ENCODE data around the gene CD101.

CD101 gene

DNA sequence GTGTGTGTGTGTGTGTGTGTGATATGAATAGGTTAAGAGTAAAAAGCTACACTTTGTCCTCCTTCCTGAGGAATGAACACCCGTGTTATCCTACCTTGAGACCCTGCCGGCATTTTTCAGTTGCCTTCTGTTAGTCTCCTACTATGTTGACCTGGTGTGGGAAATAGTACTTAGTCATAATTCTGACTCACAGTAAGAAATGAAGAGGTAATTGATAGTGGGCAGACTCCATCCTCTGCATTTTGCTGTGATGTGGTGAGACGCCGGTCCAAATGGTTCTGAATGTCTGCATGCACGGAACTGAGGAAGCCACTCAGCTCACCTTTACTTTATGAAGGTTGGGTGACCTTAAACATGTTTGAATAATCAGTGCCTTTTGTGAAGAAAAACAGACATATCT is 12.6 kb downstream of the CD101 start:
- DNase-seq (ENCODE audit: low spot score) = no peak

DNA sequence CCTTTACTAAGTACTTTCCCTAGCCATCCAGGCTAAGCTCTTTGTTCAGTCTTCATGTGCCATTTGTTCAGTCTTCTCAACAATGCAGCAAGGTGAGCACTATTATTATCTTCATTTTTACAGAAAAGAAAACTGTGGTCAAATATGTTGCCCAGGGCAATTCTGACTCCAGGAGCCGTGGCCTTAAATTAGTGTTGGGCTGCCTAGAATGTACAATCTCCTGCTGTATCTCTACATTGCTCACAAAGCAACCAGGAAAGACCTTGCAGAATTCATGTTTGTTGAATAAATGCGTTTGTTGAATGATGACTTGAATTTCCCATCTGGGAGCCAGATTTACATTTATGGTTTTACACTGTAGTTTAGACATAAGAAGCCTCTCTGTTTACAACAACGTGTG is 14.2 kb downstream of the CD101 start:
- DNase-seq (ENCODE audit: low spot score) = no peak

DNA sequence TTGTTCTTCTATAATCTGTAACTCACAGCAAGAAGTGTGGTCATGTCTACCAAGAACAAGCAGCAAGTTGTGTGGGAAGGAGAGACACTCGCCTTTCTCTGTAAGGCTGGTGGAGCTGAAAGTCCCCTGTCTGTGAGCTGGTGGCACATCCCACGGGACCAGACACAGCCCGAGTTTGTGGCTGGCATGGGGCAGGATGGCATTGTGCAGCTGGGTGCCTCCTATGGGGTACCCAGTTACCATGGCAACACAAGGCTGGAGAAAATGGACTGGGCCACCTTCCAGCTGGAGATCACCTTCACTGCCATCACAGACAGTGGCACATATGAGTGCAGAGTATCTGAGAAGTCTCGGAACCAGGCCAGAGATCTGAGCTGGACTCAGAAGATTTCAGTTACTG is 15.5 kb downstream of the CD101 start:
- no peak for DNase-seq (ENCODE audit: low spot score)

DNA sequence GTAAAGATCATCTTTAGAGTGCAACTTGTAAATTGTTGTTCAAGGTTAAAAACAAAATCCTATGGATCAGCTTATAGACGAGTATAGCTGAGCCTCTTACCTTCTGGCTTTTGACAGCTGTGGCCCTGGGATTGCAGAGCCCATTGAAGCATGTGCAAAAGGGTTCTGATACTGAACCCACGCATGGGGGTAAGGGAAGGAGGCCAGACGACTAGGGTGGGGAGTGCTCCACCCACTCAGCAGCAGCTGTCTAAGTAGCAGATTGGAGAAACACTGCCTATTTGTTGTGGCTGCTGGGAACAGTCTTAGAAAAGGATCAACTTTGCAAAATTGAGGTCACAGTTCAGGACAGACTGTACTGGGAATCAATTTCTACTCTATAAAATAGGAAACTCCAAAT is 16.1 kb downstream of the CD101 start:
- DNase-seq (ENCODE audit: low spot score) = no peak

DNA sequence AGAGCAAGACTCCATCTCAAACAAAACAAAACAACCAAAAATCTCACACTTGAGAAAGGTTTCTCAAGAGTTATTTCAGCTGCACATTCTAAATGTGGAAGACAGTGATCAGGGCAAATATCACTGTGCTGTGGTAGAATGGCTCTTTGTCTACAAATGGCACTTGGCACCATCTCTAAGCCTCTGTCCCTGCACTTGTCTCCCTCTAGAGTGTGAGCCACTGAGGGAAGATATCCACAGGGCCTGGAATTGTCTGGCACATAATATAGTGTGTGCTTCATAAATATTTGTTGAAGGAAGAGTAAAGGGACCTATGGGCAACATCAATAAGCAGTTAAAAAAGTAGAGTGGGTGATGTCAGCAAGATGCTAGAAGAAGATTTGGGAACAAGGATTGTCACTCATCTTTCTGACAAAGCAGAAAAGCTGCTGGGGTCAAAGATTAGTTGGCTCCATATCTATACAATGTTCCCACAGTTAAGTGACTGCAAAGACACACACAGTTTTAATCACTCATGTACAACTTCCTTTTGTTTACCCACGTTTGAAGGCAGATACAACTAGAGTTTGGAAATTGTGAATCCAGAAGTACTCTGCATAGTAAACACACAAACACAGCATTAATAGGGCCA is 19.1 kb downstream of the CD101 start:
- no peak for DNase-seq (ENCODE audit: low spot score)

DNA sequence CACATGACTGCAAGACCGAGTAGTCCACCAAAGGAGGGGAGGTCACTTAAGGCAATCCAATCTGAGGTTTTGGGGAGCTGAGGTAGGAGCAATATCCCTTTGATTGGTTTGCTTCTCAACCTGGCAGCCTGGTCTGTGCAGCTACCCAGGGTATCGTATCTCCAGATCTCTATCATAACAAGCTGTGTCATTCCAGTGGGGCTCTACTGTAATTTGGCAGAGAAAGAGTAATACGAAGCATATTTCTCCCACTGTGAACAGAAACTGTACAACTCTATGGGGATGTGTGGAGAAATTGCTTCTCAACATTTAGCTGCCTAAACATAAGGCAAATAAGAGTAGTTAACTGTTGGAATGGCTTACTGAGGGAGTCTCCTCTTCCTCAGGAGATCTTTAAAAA is 20.6 kb downstream of the CD101 start:
- no peak for DNase-seq (ENCODE audit: low spot score)

DNA sequence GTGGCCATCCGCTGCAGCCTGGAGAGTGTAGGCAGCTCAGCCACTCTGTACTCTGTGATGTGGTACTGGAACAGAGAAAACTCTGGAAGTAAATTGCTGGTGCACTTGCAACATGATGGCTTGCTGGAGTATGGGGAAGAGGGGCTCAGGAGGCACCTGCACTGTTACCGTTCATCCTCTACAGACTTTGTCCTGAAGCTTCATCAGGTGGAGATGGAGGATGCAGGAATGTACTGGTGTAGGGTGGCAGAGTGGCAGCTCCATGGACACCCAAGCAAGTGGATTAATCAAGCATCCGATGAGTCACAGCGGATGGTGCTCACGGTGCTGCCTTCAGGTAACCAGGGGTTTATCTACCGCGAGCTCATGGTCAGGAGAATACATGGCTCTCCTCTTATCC is 24.0 kb downstream of the CD101 start:
- DNase-seq (ENCODE audit: low spot score) = no peak

DNA sequence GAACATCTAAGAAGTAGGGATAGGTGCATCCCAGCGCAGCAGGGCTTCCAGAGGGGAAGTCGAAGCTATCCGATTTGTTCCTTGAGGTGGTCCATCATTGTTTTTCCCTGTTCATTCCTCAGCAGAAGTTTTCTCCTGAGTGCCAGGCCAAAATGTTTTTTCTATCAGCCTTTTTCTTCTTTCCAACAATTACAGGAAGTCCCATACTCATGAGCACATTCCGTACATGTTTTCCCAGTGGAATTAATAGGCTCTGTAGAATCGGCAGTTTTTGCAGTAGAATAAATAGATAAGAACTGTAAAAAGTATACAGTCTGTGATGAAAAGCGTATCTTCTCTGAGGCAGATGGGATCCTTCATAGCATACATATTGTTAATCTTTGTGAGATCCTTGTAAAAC is 24.8 kb downstream of the CD101 start:
- no peak for DNase-seq (ENCODE audit: low spot score)

DNA sequence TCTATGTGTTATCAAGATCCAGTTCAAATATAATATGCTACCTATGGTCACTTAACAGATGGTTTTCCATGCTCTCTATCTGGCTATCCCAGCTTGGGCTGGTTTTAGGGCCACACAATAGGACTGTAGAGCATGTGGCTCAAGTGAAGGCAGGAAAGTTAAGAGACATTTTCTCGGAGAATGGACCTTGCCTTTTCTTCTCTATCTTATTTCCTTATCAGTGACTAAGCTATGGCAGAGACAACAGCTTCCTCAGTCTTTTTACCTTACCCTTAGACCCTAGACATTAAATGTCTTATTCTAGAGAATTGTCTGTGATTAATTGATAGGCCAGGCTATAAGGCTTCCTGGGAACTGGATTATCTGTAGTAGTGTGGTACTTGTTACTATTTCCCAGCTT is 28.1 kb downstream of the CD101 start:
- no peak for DNase-seq (ENCODE audit: low spot score)

DNA sequence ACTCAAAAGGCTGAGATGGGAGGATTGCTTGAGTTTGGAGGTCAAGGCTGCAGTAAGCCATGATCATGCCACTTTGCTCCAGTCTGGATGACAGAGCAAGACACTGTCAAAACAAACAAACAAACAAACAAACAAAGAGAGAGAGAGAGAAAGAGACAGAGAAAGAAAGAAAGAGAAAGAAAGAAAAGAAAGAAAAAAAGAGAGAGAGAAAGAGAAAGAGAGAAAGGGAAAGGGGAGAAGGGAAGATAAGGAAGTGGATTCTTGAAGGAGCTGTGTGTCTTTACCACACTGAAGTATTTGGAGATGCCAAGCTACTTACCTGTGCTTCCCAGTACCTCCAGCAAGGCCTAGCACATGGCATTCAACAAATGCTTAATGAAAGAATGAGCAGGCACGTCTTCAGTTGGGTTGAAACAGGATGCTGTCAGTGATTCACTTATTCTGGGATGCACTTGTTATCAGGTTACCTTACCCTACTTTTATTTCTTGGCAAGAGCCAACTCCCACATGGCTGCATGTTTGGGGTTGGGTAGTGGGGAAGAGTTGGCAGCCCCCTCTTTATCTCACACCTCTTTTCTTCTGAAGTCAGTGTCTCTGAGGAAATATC is 28.8 kb downstream of the CD101 start:
- DNase-seq (ENCODE audit: low spot score) = no peak

DNA sequence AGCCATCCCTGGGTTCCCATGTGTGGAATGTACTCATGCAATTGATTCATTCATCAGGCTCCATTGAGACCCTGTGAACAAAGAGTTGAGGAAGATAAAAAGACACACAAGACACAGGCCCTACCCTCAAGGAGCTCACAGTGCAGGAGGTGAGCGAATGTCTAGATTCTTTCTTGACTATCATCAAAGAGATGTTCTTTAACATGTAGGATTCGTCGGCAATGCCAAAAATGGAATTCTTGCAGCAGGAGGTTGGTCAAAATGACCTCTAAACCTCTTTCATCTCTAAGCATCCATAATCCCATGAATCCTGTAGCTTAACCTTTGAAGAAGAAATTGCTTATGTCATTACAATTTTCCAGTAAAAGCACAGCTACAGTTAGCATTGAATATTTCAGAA is 30.7 kb downstream of the CD101 start:
- DNase-seq (ENCODE audit: low spot score) = no peak

DNA sequence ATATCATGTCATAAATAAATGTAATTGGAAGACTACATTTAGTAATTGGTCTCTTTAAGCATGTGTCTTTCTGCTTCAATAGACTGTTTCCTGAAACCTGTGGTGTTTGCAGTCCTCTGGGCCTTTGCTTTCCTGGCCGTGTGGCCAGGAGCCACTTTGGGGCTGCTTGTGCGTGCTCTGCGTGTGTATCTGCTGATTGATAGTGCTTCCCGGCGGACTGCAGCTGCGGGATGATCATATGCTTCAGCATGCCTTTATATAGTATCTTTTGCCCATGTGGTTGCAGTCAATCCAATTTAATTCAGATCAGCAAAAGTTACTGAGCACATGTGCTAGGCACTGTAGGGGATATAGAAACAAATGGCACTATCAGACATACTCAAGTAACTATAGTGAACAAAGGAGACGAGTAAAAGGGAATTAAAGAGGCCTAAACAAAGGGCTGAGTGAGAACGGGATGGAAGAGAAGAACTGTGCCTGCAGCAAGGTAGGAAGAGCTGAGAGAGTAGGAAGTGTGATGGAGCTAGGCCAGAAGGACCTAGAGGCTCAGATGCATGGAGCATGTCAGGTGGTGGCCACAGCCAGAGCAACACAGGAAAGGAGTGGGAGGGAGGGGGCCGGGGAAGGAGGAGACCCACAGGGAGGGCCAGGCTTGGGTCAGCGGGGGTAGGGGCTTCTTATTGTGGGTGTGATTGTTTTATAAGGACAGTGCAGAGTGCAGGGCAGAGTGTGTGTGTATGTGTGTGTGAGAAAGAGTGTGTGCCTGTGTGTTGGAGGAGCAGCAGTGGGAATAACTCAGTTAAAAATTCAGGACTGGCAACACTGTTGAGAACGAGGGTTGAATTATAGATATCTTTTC is 31.4 kb downstream of the CD101 start:
- DNase-seq (ENCODE audit: low spot score) = no peak

DNA sequence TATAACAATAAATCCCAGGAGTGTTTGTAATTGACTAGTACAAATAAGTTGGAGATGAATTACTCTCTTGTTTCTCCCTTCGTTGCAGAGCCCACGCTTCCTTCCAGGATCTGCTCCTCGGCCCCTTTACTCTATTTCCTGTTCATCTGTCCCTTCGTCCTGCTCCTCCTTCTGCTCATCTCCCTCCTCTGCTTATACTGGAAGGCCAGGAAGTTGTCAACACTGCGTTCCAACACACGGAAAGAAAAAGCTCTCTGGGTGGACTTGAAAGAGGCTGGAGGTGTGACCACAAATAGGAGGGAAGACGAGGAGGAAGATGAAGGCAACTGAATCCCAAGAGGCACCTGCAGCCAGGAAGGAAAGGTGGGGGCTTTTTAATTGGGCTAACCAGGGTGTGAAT is 32.2 kb downstream of the CD101 start:
- no peak for DNase-seq (ENCODE audit: low spot score)

DNA sequence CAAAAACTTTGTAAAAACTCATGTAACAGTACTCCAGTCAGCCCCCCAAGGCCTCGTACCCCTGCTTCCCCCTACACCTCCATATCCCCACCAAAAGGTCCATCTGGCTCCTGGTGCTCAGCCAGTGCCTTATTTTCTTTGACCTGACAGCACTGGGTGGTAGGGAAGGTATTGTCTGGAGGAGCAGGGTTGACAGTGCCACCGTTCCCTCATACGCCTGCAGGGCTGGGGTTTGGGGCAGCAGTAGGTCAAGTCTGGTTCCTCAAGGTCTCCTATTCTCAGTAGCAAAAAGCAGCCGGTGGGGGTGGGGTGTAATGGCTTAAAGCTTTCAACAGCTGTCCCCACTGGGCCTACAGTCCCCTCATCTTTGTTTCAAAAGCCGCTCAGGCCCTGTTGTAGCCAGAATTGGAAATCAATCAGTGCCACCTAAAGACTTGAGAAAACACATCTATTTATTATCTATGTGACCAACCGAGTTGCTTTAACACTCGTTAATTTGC is 33.3 kb downstream of the CD101 start:
- no peak for DNase-seq (ENCODE audit: low spot score)

DNA sequence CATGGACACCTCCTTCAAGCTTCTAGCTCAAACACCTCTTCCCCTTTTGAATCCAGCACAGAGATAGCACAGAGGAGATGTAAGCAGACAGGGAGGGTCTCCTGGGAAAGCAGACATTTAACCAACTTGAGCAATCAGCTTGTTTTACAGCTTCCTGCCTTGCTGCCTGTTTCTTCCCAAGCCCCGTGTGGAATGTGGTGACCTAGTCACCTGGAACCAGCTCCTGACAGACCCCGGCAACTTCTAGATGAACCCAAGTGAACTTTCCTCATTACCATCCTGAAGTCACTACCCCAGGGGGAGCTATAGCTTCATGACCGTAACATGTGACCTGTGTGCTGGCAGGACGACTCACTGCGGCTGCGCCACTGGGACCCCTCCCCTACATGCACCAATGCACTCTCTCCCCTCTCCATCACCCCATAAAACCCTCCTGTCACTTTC is 34.5 kb downstream of the CD101 start:
- DNase-seq (ENCODE audit: low spot score) = no peak

DNA sequence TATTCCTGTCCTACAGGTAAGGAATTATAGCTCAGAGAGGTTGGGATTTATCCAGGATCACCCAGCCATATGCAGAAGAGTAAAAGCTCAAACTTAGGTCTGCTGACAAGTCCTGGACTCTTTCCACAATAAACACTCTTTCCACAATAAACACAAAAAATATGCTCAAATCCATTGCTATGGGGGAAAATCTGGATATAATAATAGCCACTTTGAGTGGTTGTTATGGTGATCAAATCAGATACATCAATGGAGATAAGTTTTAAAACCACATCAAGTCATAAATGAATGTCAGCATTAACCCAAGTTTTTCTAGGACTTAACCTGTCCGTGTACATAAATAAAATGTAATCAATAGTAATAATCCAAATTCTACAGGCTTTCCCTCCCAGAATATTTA is 36.2 kb downstream of the CD101 start:
- no peak for DNase-seq (ENCODE audit: low spot score)

DNA sequence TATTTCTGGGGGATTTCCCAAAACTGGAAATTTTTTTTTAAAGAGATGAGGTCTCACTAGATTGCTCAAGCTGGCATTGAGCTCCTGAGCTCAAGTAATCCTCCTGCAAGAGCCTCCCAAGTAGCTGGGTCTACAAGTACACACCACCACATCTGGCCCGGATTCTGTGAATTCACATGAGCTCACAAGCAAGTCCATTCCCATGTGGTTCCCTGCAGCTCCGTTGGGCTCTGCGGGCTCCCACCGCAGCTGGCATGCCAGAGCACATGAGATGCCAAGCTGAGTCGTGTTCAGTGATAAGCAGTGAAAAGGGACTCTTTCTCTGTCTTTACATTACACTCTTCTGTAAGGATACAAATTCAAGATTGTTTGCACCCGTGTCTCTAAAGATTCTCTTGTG is 36.7 kb downstream of the CD101 start:
- no peak for DNase-seq (ENCODE audit: low spot score)

DNA sequence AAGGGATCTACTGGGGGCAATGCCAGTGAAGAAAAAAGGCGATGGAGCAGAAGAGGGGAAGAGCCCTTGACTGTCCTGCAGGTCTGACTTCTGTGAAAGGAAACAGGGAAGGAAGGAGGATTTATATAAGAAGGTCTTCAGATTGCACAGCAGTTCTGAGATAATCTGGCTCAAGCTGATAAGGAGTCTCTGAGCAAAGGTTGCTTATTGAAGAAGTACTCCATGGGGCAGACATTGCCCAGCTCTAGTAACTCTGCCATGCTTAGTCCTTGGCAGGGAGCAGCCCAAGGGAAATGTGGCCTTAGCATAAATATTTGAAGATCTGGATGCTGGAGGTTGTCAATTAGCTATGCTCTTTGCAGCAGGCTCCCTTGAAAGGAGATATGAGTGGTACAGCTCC is 42.7 kb downstream of the CD101 start:
- DNase-seq (ENCODE audit: low spot score) = no peak

DNA sequence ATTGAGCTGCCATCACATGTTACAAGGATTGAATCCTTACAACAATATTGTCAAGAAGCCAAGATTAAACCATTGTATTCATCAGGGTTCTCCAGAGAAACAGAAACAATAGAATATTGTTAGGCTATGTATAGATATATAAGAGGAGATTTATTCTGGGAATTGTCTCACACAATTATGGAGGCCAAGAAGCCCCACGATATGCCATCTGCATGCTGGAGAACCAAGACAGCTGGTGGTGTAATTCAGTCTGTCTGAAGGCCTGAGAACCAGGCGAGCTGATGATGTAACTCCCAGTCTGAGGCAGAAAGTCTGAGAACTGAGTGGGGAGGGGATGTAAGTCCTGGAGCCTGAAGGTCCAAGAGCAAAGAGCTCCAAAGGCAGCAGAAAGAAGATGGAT is 44.1 kb downstream of the CD101 start:
- DNase-seq (ENCODE audit: low spot score) = no peak

DNA sequence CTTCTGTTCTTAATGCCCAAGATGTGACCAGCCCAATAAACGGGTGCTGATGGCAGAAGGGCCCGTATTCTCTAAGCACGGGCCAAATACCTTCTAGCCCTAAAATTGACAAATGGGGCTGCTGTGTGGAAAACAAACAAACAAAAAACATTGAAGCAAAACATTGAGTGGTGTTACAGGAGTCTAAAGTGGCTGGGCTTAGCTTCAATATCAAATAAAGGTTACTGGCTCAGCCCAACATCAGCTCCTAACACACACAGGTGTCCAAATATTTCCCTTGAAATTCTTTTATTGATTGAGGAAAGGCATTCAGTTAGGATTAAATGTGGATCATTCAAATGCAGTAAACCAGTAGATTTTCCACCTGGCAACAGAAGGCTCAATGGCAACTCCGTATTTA is 45.2 kb downstream of the CD101 start:
- no peak for DNase-seq (ENCODE audit: low spot score)

DNA sequence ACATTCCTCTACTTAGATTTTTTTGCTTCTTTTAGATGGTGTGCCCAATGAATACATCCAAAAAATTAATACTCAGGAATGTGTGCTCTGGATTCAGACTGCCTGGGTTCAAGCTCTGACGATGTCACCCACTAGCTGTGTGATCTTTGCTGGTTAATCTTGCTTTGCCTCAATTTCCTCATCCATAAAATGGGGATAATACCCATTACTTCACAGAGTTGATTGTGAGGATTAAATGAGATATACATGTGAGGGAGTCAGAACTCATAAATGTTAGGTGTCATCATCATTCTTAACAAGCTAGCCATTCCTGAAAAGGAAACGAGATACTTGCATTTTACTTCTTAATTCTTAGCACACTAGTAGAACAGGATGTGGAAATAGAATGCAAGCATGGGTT is 45.7 kb downstream of the CD101 start:
- DNase-seq (ENCODE audit: low spot score) = no peak

DNA sequence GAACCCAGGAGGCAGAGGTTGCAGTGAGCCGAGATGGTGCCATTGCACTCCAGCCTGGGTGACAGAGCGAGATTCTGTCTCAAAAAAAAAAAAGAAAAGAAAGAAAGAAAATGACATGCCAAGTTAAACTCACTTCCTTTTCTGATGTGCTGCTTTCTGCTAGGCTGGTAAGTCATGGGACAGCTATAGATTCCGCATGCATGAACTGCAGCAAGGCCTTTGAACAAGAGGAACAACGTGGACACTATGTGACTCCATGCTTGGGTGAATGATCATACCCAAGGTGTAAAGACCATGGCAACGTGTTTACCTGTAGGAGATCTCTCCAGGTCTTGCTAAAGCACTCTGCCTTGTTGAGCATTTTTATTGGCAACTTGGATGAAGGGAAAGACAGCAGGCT is 48.3 kb downstream of the CD101 start:
- no peak for DNase-seq (ENCODE audit: low spot score)

Measured in CD4-positive, alpha-beta T cell treated with Interleukin-2 at 100 ng/mL for 4 hours (primary cell).